Rectal smooth muscle tissue (tissue), 1 donor: ENCODE measurements around the gene CCDC186.

Experiments
- H3K27ac ChIP-seq: one replicate; pipeline ENCODE4 v1.7.0; 2013; ENCODE audit warnings: low read depth, low read length, inconsistent platforms
- H3K27me3 ChIP-seq: one replicate; pipeline ENCODE4 v1.7.0; 2013; ENCODE audit warnings: low read length; ENCODE audit not compliant: control insufficient read depth, insufficient read depth
- H3K36me3 ChIP-seq: one replicate; pipeline ENCODE4 v1.7.0; 2013; ENCODE audit warnings: low read length; ENCODE audit not compliant: control insufficient read depth, insufficient read depth
- H3K4me1 ChIP-seq: one replicate; pipeline ENCODE4 v1.7.0; 2013; ENCODE audit warnings: low read length; ENCODE audit not compliant: control insufficient read depth, insufficient read depth
- H3K4me3 ChIP-seq: one replicate; pipeline ENCODE4 v1.7.0; 2013; ENCODE audit warnings: low read length
- H3K9ac ChIP-seq: one replicate; pipeline ENCODE4 v1.7.0; 2013; ENCODE audit warnings: low read length

The CCDC186 gene

DNA sequence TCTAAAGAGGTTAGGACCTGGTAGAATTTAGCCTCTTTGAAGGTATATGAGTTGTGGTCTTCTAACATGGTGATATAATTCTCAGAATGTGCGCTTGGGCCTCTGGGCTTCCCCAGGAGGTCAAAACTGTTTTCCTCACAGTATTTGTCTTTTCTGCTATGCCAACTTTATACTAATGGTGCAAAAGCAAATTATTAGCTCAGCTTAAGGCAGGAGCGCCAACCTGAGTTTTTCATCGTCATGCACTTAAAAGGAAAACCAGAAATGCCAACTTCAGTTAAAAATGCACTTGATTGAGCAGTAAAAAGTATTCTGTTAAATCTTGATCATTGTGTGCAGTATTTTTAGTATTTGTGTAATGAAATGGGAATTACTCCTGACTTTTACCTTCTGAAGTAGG, 14.9 kb upstream of the CCDC186 start:
- no peaks in the 10 kb centered on the region for H3K27me3 ChIP-seq
- no peaks in the 10 kb centered on the region for H3K4me1 ChIP-seq
- no peaks in the 10 kb centered on the region for H3K36me3 ChIP-seq
- H3K4me3 ChIP-seq = no peak overlapping the region
- no peak overlapping the region for H3K27ac ChIP-seq
- H3K9ac ChIP-seq = no peak overlapping the region

DNA sequence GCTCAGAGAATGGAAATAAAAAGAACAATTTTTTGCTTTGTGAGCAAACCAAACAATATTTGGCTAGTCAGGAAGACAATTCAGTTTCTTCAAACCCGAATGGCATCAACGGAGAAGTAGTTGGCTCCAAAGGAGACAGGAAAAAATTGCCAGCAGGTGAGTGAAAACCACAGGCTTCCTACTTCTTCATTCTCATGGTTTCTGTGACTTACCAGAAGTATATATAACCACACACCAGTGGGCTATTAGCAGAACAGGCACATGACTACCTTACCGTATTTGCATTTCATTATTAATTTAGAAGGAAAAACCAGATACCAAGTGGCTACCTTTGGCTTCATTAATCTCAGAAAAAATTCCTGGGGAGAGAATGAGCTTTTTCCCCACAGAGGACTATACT, 14.0 kb upstream of the CCDC186 start:
- Histone ChIP-seq H3K27ac (no peak overlapping the region), H3K4me3 (no peak overlapping the region), H3K9ac (no peak overlapping the region), H3K4me1 (no peaks in the 10 kb centered on the region), H3K27me3 (no peaks in the 10 kb centered on the region), H3K36me3 (no peaks in the 10 kb centered on the region)

DNA sequence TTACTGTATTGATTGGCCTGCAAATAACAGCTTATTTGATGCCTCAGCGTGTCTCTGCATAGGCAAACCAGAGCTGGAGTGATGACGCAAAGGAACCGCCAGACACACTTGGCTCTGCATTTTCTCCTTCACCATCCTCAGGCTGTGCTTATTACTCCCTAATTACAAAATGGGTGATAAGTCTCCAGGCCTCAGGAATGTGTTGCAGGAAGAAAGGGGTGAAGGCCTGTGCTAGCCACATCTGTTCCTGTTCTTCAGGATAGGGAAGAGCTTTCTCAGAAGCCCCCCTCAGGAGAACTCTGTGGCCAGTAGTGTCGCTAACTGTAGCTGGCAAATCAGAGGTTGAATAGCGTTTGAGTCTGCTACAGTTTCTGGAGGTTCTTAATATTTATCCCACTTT, 10.3 kb upstream of the CCDC186 start:
- Histone ChIP-seq H3K4me3 (no peak overlapping the region), H3K4me1 (no peaks in the 10 kb centered on the region), H3K27me3 (no peaks in the 10 kb centered on the region), H3K36me3 (no peaks in the 10 kb centered on the region), H3K27ac (no peak overlapping the region), H3K9ac (no peak overlapping the region)

DNA sequence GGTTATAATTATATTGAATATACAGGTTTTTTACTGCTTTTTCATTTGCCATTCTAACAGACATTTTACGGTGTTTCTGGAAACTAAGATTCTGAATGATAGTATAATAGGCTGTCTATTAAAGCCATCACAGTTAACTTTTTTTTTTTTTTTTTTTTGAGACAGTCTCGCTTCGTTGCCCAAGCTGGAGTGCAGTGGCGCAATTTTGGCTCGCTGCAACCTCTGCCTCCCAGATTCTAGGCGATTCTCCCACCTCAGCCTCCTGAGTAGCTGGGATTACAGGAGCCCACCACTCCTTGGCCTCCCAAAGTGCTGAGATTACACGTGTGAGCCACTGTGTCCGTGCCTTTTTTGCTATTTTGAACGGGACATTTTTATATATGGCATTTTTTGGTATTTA, 9.6 kb upstream of the CCDC186 start:
- H3K27me3 ChIP-seq = no peaks in the 10 kb centered on the region
- H3K4me1 ChIP-seq = no peaks in the 10 kb centered on the region
- no peak overlapping the region for H3K9ac ChIP-seq
- no peak overlapping the region for H3K27ac ChIP-seq
- no peak overlapping the region for H3K4me3 ChIP-seq
- H3K36me3 ChIP-seq = no peaks in the 10 kb centered on the region

DNA sequence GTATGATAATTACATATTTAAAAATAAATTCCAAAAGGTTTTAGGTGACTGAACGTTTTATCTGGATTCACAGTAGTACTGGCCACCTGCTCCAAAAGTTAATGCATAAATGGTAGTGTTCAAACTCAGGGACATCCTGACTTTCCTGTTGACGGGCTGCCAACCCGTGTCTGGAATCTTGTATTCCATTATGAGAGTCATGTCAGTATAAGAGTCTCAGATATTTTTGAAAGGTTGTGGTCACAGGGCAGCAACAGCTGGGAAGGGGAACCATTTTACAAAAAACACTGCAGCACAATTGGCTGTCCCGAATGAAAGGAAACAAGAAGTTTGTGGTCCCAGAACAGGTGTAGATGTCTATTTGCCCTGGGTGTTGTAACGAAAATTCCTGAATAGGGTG, 8.0 kb upstream of the CCDC186 start:
- Histone ChIP-seq H3K4me3 (no peak overlapping the region), H3K27me3 (no peaks in the 10 kb centered on the region), H3K36me3 (no peaks in the 10 kb centered on the region), H3K9ac (no peak overlapping the region), H3K27ac (no peak overlapping the region), H3K4me1 (no peaks in the 10 kb centered on the region)

DNA sequence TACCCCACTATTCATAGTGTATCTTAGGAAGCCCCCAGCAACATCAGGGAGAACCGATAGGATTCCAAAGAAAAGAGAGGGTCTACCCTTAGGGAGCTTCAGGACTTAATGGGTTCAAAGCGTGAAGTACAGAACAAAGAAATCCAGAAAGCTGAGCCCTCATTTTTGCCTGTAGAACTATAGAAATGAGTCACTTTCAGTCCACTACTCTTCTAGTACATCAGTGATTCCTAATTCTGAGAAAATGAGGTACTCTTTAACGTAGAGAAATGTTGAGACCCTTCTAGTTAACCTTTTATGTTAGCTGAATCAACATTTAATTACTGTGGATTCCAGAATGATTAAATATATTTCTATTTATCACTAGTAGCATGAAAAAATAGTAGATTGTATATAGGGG, 6.9 kb upstream of the CCDC186 start:
- Histone ChIP-seq H3K36me3 (no peaks in the 10 kb centered on the region), H3K9ac (no peak overlapping the region), H3K4me1 (no peaks in the 10 kb centered on the region), H3K4me3 (no peak overlapping the region), H3K27ac (no peak overlapping the region), H3K27me3 (no peaks in the 10 kb centered on the region)

DNA sequence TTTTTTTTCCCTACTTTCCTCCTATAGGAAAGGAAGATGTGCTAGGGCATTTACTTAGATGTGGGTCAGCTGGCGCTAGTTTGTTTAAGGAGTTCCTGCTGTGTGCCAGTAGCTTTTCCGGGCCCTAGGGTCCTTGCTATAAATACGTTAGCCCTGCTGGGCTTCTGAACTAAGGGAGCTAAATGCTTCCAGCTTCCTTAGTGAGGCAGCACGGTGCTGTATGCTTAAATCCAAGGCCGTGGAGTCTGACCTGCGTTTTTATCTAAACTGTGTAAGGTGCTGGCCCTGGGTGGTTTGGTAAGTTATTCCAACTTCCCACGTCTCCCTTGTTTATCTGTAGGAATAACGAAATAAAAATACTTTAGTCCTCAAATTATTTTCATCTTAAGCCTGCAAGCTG, 5.7 kb upstream of the CCDC186 start:
- Histone ChIP-seq H3K9ac (no peak overlapping the region), H3K4me3 (no peak overlapping the region), H3K27ac (no peak overlapping the region), H3K36me3 (no peaks in the 10 kb centered on the region), H3K27me3 (no peaks in the 10 kb centered on the region), H3K4me1 (no peaks in the 10 kb centered on the region)

DNA sequence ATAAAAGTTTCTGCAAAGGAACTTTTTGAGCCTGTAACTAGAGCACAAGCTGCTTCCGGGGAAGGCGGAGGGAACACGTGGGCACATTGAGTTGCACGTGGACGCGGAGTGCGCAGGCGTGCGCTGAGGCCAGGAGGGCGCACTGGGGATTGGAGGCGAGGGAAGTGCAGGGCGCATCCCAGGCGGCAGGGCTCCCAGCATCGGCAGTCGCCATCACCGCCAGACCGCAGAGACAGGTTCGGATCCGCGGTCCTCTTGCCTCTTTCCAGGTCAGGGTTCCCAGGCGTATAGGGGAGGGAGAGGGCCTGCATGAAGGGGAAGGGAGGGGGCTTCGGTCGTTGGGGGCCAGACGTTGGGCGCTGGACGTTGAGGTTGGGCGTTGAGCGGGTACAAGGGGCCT, 5.1 kb upstream of the CCDC186 start, which contains the start of gene TDRD1:
TSS of gene TDRD1 (plus strand) at position 206 of the 400 bp plus-strand sequence. CDS start 8,479 bp downstream, outside the sequence.
- Histone ChIP-seq H3K27ac (no peak within 1 kb of the TSS), H3K4me1 (no peaks in the 10 kb centered on the region), H3K9ac (no peak within 1 kb of the TSS), H3K36me3 (no peaks in the 10 kb centered on the region), H3K4me3 (no peak within 1 kb of the TSS), H3K27me3 (no peaks in the 10 kb centered on the region)

DNA sequence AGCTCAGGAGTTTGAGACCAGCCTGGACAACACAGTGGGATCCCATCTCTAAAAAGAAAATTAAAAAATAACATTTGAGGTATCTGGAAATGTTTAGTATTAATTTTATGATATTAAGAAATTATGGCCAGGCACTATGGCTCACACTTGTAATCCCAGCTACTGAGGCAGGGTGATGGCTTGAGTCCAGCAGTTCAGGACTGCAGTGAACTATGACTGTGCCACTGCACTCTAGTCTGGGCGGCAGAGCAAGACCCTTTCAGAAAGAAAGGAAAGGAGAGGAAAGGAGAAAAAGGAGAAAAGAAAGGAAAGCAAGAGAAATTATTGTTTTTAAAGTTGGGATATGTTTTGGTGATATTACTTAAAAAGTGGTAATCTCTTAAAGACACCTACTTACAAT, 2.5 kb upstream of the CCDC186 start:
- no peak overlapping the region for H3K9ac ChIP-seq
- H3K4me1 ChIP-seq = no peaks in the 10 kb centered on the region
- H3K27me3 ChIP-seq = no peaks in the 10 kb centered on the region
- H3K4me3 ChIP-seq = no peak overlapping the region
- H3K27ac ChIP-seq = no peak overlapping the region
- no peaks in the 10 kb centered on the region for H3K36me3 ChIP-seq

DNA sequence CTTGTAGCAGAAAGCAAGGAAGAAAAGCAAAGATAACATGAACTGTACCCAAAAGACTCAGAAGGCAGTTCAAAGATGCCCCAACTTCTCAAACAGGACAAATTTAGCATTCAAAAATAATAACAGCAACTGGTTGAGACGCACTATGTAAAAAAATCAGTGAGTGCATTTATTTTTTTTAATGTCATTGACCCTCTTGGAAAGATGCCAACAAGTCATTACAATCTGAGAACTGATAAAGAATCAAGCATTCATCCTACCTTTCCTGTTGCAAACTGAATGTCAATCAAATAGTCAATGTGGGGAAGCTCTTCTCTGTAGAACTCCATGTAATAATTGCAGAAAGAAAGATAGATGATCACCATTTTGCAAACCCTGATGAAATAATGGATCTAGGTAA, 1.7 kb upstream of the CCDC186 start:
- H3K9ac ChIP-seq = no peak overlapping the region
- no peak overlapping the region for H3K27ac ChIP-seq
- H3K4me1 ChIP-seq = no peaks in the 10 kb centered on the region
- H3K36me3 ChIP-seq = no peaks in the 10 kb centered on the region
- no peaks in the 10 kb centered on the region for H3K27me3 ChIP-seq
- no peak overlapping the region for H3K4me3 ChIP-seq

DNA sequence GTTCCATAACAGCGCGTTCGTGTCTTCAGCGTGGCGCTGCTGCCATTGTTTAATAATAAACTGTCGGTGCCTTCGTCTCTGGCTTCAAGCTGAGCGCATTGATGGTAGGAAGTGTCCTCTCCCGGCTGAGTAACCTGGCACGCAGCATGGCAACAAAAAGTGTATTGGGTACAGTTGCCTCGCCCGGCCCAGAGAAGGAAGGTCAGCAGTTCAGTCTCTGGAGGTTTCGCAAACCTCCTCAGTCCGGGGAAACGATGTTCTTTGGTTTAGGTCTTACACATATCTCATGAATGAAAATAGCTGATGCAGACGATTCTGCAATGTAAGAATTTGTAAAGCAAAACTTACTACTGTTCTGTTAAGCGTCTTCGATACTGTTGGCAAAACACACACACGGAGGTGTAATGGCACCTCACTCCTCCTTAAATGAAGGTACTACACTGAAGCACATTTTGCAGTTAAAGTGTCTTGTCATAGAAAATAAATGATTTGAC, 739 bp upstream of the CCDC186 start:
- H3K9ac ChIP-seq = peak overlapping the region; percentile 28
- no peaks in the 10 kb centered on the region for H3K27me3 ChIP-seq
- peak overlapping the region; percentile 99 for H3K4me3 ChIP-seq
- H3K4me1 ChIP-seq = no peaks in the 10 kb centered on the region
- no peaks in the 10 kb centered on the region for H3K36me3 ChIP-seq
- H3K27ac ChIP-seq = peak overlapping the region; percentile 93

DNA sequence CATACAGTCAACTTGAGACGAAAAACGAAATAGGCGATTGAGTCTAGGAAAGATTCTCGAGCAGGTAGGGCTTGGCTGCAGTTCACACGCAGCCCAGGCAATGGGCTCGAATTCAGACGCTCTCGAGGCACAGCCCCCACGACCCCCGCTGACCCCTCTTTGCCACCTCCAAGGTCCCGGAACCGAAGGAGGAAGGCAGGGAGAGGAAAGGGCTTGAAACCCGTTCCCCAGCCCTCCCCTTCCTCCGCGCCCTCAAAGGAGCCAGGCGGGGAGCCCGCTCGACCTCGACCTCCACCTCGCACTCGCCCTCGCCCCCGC, 441 bp downstream of the CCDC186 start:
- H3K36me3 ChIP-seq = no peaks in the 10 kb centered on the region
- no peaks in the 10 kb centered on the region for H3K27me3 ChIP-seq
- peak overlapping the region; percentile 99 for H3K4me3 ChIP-seq
- peak overlapping the region; percentile 93 for H3K27ac ChIP-seq
- H3K9ac ChIP-seq = peak overlapping the region; percentile 53
- H3K4me1 ChIP-seq = no peaks in the 10 kb centered on the region

DNA sequence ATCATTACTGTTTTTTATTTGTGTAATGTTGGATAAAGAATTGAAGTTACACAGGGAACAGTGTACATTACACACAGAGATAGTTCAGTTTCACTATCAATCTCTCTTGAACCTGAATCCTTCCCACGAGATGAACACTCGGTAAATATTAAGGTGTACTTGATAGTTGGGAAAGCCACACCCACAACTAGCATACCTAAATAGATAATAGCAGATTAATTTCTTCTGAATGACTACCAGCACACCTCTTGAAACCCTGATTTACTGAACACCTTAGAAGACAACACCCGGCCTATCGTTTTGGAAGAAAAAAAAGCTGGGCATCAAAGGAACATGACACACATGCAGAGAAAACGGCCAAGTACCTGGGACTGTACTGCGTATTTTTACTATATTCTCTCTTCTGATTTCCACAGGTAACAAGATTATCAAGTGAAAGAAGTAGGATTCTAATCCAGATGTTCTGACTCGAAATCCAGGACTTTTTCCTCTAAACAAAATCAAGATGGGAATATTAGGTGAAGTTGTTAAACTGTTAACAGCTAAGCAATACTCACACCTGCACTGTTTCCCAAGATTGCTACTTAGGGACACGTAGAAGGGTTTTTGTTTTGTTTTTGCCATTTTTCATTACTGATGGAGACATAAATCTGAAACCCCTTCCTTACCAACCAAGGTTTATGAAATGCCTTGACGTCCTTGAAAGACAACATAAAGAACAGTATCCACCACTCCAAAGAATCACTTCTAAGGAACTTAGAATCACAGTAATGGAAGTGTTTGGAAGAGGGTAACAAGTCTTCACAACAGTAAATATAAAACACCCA, 1.0 kb downstream of the CCDC186 start:
- Histone ChIP-seq H3K9ac (peak overlapping the region; percentile 53), H3K27me3 (no peaks in the 10 kb centered on the region), H3K4me3 (peak overlapping the region; percentile 99), H3K4me1 (no peaks in the 10 kb centered on the region), H3K27ac (peak overlapping the region; percentile 93), H3K36me3 (no peaks in the 10 kb centered on the region)
